Bronchial epithelial cell (primary cell): ENCODE results near the gene HIF1A. TPM values are rescaled to one million over a fixed set of nuclear protein-coding genes. Genes with fewer than 3 reads are reported as not detected.

Experiments
- DNase-seq: peaks from one replicate; pipeline ENCODE4 v3.0.0-alpha.2; 2010; ENCODE audit warnings: low read depth
- FAIRE-seq: peaks from 2 replicates; lab custom pipeline; 2011; peaks lifted over from hg19 to GRCh38; lab: Jason Lieb, UNC
- H3K27me3 ChIP-seq: 2 replicates; pipeline ENCODE4 v1.5.1; 2011; ENCODE audit warnings: low read length; ENCODE audit not compliant: control insufficient read depth, insufficient read depth
- H3K36me3 ChIP-seq: 2 replicates; pipeline ENCODE4 v1.5.1; 2011; ENCODE audit warnings: low read length; ENCODE audit not compliant: control insufficient read depth, insufficient read depth
- H3K4me3 ChIP-seq: 2 replicates; pipeline ENCODE4 v1.5.1; 2011; ENCODE audit warnings: mild to moderate bottlenecking, low read depth, low read length, control low read depth
- total RNA-seq: library from RNA; depleted of rRNA; stranded (reverse); fragments of >200 nt; gene quantifications from 2 replicates; pipeline ENCODE4 v1.2.1, GENCODE V29; 2014
- TF ChIP-seq, protein P1 (sequence below): IDR thresholded peaks from 2 replicates; pipeline ENCODE4 v1.5.1; 2011; ENCODE audit warnings: mild to moderate bottlenecking, moderate library complexity, low read length, control low read depth, inconsistent platforms; ENCODE audit not compliant: insufficient read depth, severe bottlenecking

Gene HIF1A
- total RNA-seq, 1 donor from 2014 or later, result 220 TPM

DNA sequence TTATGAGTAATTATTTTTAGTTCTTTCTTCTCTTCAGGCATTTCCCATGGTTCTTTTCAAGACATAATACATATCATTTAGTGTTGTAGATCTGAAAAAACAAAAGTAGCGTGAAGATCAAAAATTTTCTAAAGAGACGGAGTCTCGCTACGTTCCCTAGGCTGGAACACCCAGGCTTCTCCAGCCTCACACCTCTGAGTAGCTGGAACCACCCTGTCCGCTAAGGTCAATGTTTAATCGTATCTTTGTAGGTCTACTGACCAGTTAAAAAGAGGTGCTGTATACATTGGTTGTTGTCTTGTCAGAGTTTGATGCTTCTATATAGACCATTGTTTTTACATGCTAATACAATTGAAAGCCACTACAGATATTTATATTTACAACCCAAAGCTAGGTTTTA lies 1.3 kb upstream of the HIF1A start:
- TF ChIP-seq, protein P1, sequence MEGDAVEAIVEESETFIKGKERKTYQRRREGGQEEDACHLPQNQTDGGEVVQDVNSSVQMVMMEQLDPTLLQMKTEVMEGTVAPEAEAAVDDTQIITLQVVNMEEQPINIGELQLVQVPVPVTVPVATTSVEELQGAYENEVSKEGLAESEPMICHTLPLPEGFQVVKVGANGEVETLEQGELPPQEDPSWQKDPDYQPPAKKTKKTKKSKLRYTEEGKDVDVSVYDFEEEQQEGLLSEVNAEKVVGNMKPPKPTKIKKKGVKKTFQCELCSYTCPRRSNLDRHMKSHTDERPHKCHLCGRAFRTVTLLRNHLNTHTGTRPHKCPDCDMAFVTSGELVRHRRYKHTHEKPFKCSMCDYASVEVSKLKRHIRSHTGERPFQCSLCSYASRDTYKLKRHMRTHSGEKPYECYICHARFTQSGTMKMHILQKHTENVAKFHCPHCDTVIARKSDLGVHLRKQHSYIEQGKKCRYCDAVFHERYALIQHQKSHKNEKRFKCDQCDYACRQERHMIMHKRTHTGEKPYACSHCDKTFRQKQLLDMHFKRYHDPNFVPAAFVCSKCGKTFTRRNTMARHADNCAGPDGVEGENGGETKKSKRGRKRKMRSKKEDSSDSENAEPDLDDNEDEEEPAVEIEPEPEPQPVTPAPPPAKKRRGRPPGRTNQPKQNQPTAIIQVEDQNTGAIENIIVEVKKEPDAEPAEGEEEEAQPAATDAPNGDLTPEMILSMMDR, result no peak
- DNase-seq (no peak), FAIRE-seq (no peak)
- Histone ChIP-seq H3K36me3 (peaks cover 4% of the 10 kb centered on the region), H3K4me3 (no peak overlapping the region), H3K27me3 (no peaks in the 10 kb centered on the region)

DNA sequence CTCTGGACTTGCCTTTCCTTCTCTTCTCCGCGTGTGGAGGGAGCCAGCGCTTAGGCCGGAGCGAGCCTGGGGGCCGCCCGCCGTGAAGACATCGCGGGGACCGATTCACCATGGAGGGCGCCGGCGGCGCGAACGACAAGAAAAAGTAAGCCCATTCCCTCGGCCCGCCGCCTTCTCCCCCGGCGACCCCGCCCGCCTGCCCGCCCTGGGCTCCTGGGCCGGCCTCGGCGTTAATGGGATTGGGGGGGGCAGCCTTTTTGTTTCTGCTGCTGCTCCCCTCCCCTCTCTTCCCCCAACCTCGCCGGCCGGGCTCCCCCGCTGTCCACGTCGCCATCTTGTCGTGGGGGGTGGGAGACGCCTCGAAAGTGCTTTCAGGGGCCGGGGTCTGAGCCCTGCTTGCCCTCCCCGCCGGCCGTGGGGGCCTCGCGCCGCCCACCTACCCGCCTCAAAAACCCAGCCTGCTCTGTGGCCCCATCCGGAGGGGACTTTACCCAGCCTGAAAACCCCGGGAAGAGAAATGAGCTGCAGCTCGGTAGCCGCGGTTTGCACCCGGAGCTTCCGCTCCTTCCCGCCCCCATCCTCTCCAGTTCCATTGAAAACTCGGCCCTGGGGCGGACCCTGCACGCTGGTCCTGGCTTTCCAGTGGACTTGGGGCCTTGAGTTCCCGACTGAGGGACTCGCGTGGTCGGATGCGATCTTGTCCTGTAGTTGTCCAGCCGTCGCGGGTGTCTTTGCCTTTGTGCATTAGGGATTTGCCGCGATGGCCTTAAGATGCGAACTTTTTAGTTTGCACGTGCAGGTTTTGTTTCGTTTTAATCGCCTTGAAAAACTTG lies 598 bp downstream of the HIF1A start:
- TF ChIP-seq, protein P1, result no peak
- Histone ChIP-seq H3K36me3 (peaks cover 4% of the 10 kb centered on the region), H3K4me3 (peak overlapping the region; percentile 98), H3K27me3 (no peaks in the 10 kb centered on the region)
- DNase-seq (no peak), FAIRE-seq (no peak)

DNA sequence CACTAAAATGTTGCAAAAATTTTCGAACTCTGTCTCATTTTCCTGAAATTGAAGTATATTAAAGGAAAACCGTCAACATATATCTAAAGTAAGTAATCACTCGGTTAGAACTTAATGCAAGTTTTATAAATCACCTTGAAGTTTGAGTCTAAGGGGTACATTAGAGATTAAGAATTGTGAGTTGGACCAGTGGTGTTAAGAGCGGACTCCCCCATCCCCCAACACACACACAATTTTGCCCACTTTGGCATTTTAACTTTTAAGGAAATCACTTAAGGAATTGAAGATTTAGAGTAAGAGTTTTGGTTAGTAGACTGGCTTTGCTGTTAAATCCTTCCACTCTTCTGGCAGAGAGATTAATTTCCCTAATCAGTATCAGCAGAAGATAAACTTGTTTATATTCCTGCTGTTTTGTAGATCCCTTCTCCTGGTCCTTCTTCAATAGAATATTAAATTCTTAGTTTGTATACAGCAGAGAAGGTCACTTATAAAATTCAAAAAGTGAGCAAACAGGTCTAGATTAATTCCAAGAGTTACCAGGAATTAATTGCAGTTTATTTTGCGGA lies 1.5 kb downstream of the HIF1A start:
- TF ChIP-seq, protein P1, result no peak
- Histone ChIP-seq H3K27me3 (no peaks in the 10 kb centered on the region), H3K36me3 (peaks cover 4% of the 10 kb centered on the region), H3K4me3 (peak overlapping the region; percentile 98)
- DNase-seq, result no peak
- no peak for FAIRE-seq

DNA sequence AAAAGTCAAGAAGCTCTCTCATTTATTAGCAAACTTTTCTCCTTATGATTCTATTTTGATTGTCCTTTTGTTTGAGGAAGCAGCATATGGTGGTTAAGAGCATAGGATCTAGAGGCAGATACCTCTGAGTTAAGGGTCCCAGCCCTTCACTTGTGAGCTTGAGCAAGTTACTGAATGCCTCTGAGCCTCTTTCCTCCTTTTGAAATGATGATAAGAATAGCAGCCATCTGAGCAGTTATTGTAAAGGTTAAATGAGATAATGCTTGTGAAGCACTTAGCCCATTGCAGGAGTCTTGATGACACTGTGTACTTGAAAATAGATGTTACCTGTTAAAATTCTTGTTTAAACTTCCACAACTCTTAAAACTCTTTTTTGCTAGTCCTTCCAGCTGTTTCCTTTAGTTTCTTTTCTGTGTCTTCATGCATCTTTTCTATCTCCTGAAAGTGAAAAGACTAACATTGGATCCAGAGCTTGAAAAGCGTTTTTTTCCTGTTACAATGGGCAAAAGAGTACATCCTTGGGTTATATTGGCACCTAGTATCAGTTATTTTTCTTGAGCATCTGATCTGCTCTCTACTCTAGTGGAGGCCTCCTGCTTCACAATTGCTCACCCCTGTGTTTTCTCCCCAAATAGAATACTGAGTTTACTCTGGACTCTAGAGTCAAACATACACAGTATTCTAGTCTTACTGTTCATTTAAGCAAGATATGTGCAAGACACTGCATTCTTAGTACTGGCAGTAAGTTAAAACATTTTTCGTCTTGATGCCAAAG lies 3.1 kb downstream of the HIF1A start:
- TF ChIP-seq, protein P1, result no peak
- DNase-seq (no peak), FAIRE-seq (no peak)
- Histone ChIP-seq H3K27me3 (no peaks in the 10 kb centered on the region), H3K36me3 (peaks cover 5% of the 10 kb centered on the region), H3K4me3 (peak overlapping the region; percentile 98)

DNA sequence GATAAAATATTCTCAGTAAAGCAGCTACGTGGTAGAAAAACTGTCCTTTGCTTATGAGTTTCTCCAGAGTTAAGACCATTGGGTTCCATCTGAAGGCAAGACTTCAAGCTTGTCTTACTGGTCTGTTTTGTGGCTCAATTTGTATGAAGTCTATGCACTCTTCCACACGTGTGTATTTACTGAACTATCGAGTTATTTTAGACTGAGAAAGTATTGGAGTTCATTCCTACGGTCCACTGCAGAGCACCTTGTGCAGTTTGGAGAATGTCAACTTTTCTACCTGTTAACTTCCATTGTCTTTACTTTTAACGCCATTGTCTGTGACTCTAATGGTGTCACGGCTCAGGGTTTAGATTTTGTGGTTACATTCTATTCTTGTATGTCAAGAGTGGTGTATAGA lies 3.7 kb downstream of the HIF1A start:
- TF ChIP-seq, protein P1, result no peak
- FAIRE-seq (no peak), DNase-seq (no peak)
- peak overlapping the region; percentile 98 for H3K4me3 ChIP-seq
- H3K27me3 ChIP-seq, result no peaks in the 10 kb centered on the region
- H3K36me3 ChIP-seq, result peaks cover 5% of the 10 kb centered on the region
